HG02623 (cell line): ENCODE data around the gene NRCAM.

ENCODE experiments used
- ATAC-seq: cut with Tn5 transposase; IDR thresholded peaks from one replicate; pipeline ENCODE4 v1.9.1; 2021; ENCODE audit warnings: moderate library complexity; ENCODE audit not compliant: unreplicated experiment

Gene NRCAM

DNA sequence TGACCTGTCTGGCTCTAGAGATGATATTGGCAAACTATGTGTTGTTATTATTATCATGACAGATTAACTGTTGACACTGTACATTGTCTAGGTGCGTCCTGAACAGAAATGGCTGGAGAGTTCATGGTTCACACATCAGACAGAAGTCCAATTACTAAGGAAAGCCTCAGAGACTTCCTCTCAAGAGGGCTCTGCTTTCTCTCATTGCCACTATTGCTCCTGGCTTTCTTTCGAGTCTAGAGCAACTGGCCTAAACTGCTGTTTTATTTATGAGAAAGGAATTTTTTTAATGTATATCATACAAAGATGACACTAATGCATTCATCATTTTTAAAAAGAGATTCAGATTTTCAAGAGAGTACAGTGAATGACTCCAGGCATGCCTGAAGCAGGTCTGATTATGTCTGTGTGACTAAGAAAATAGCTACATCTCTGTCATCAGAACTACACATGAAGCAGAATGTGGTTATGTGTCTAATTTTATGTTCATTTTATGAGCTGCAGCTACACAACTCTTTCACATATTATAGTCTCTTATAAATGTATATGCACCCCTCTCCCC is 30.4 kb downstream of the NRCAM start:
- no peak for ATAC-seq

- ATAC-seq = no peak
These were observed 32.2 kb downstream of the NRCAM start for GRCh38 chr7:108424013-108424412.

DNA sequence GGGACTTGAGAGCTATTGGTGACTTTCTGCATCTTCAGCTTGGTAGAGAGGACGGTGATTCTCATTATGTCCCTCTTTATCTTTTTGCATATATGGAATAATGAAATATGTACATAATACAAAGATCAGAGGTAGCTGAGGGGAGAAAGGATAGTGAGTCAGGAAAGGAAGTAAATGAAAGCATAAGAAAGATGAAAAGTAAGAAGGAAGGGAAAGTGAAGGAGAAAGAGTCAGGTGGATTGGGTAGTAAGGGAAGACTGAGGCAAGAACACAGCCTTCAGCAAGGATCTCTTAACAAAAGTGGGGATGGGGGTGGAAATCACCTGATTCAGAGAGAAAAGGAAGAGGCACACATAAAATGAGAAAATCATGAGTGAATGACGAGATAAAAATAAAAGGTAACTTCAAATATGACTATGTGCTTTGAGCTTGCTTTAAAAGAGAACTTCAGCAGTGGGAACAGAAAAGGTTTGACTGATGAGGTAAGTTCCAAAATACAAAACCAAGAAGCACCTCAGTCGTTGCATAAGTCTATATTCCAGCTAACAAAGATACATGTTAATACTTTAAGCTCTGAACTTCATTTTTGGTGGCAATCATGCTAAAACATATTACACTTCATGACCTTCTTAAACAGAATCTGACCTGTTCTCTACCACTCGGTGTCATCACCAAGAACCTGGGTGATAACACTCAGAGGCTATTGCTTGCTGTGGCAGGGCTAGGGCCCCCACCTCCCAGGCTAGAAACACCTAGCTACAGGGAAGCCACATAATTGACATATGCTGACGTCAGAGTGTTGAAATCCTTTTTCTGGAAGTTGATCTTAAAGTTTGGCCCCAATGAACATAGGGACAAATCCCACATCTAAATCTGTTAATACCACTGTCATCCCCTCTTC is 32.9 kb downstream of the NRCAM start:
- no peak for ATAC-seq

- no peak for ATAC-seq
These were observed 34.4 kb downstream of the NRCAM start for GRCh38 chr7:108421720-108422331.

DNA sequence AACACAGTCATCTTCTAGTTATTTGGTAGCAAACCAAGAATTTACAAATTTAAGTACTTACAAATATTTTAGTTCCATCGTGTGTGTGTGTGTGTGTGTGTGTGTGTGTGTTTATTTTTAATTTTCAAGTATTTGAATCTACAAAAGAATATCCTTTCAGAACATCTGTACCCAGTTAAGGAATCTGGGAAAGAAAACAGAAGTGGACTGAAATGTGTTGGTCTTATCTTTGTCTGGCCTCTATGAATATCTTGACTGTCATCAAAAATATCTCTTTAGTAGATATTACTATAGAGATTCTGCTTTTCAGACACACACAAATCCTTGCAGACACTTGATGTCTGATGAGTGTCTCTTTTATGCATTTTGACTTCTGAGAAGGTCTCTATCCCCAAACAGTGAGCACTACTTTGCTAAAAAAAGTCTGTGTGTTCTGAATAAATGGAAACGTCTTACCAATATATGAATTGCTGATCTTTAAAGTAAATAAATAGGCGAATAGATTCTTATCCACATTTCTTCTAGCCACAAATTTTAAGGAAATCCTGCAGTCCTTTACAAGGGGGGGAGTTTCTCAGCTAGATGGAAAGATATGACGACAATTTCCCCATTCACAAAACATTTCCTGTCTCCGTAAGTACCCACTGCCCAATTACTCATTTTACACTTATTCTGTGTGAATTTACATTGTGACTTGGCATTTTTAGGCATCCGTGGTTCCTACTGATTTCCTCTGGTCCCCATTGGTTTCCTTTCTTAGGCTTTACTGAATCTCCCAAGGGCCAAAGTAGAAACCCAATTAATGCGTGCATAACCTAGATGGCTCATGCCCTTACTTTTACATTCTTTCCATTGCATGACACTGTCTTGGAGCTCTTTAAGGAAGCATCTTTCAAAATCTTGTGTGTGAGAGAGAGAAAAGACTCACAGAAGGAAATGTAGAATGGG is 36.0 kb downstream of the NRCAM start:
- no peak for ATAC-seq

DNA sequence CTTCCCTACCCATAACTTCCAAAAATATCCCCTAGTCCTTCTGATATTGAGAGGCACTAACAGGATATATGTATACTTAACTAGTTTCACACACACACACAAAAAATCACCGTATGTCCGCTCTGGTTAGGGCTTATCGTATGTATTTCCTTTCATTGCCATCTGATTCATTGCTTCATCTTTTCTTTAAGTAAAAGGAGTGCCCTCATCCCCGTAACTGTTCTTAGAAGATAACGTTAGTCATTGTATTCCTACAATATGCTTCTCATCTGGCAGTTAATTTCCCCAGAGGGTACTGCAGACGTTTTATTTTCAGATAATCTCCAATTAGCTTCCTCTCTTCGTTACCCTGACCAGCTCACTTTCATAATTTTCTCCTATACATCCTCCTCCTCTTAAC is 37.3 kb downstream of the NRCAM start:
- ATAC-seq = no peak

DNA sequence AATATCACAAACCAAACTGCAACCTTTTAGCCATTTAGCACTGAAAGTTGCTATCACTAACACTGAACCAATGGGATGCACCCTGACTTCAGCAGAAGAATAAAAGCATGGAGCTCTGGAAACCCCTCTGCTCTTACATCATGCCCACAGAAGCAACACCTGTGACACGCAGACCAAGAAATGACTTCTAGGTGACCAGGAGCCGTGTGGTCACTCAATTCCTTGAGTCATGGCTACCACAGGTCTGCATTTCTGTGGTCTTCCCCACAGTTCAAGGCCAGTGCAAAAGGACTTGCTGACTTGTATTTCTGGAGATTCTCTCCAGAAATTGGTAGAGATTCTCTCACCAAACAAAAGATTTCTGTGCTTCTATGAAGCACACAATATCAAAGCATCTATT is 38.3 kb downstream of the NRCAM start:
- ATAC-seq = no peak

DNA sequence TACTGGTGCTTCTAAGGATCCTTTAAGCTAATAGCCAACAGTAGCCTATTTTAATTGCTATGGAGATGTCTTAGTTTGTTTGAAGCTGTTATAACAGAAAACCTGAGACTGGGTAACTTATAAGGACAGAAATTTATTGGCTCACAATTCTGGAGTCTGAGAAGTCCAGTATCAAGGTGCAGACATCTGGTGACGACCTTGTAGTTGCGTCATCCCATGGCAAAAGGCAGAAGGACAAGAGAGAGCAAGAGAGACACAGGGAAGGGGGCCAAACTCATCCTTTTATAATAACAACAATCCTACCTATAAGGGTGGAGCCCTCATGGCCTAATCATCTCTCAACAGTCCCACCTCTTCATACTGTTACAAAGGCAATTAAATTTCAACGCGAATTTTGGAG is 39.1 kb downstream of the NRCAM start:
- no peak for ATAC-seq

- ATAC-seq = peak; percentile 91
These were observed 40.3 kb downstream of the NRCAM start for GRCh38 chr7:108415821-108416536.

DNA sequence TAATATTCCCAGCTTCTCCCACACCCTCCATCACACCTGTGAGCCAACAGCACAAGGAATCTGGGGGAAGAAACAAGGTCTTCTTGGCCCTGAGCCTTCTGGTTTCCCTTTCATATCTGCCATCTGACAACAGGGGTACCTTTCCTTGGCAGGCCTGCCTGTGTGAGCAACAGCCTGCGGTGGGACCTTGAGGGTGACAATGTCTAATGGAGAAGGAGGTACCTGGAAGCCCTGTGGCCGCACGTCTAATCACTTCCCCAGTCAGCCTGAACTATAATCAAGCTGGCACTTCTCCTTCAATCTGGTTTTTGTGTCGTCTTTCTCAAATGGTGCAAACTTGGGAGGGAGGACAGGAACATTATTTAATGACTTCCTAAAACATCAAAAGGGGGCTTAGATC is 41.2 kb downstream of the NRCAM start:
- ATAC-seq = no peak

- ATAC-seq = no peak
These were observed 42.3 kb downstream of the NRCAM start for GRCh38 chr7:108413782-108414492.

DNA sequence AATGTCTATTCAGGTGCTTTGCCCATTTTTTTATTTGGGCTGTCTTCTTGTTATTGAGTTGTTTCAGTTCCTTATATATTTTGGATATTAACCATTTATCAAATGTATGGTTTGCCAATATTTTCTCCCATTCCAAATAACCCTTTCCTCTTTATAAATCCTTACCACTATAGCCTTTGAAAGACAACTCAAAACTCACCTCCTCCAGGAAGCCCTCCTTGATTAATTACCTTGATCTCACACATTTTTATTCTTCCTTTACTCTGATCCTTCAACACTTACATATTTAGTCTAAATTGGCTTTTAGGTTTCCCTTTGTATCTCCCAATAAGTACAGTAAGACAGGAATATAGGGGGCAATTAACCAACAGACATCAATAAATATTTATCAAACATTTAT is 42.9 kb downstream of the NRCAM start:
- ATAC-seq = no peak

DNA sequence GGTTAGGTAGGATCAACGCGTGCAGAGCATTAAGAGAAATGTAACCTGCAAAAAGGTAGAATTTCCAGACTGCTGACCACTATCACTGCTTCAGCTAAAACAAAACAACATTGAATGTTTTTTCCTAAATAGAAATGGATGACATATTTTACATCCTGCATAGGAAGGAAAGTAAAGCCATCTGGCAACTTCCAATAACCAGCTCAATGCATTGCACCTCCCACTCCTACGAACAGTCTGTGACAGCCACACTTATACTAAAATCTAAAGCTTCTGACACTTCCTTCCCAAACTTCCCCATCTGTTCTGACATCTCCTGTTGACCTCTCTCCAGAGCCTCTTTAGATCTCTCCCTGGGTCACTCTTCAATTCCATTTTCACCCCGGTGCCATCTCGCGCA is 47.1 kb downstream of the NRCAM start:
- ATAC-seq = no peak

- no peak for ATAC-seq
These were observed 47.8 kb downstream of the NRCAM start for GRCh38 chr7:108408296-108408991.

DNA sequence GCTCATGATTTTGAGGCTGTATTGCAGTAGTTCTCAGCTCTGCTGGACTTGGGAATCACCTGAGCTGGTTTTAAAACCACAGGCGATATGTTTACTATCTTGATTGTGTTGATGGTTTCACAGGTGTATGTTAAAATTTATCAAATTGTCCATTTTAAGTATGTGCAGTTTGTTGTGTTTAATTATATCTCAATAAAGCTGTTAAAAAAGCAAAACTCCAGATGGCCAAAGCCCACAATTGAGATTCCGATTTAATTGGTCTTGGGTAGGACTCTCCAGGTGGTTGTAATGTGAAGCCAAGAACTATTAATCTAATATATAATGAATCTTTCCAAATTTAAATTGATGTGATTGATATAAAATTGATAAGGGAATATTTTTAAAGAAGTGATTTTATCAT is 48.6 kb downstream of the NRCAM start:
- no peak for ATAC-seq

- no peak for ATAC-seq
These were observed 49.9 kb downstream of the NRCAM start for GRCh38 chr7:108406222-108406890.

DNA sequence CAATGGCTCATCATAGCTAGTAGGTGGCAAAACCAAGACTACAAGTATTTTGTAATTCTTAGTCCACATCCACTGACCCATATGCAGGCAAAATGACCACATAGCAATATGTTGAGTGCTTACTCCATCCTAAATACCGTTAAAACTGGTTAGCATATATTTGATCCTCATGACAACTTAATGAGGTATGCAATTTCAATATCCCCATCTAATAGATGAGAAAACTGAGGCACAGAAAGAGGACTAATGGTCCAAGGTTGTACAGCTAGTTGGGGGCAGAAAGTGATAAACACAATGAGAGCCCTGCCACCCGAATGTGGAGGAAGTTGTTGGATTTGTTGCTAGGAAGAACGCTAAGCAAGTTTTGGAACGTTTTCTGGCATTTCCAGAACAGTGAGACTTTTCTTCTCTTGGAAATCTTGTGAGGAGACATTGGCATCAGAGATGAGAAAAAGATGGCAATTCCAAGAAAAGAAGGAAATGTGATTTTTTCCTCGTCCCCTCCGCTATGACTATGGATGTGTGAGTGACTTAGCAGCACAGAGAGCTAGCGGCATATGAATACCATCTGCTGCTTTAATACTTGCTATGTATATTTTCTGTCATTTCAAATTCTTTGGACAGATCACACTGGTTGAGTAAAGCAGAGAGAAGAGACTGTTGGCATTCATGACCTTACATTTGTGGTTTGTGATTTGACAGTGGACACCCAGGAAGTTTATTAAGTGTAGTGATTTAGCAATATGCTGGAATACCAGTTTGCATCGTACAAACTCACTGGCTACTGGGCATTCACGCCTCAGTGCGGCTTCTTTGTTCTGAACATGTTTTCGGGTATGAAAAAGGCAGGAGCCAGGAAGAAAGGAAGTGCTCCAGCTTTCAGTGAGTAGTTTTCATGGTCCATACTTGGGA is 51.5 kb downstream of the NRCAM start:
- no peak for ATAC-seq
